SW480 (cell line): ENCODE results near the gene TOMM40L.
A peak's percentile ranks its signal among the peaks of the same experiment; 100 is the strongest.

Experiments used
- DNase-seq: peaks from one replicate; pipeline ENCODE4 v3.0.0-alpha.2; 2016; ENCODE audit warnings: low spot score

Gene TOMM40L

DNA sequence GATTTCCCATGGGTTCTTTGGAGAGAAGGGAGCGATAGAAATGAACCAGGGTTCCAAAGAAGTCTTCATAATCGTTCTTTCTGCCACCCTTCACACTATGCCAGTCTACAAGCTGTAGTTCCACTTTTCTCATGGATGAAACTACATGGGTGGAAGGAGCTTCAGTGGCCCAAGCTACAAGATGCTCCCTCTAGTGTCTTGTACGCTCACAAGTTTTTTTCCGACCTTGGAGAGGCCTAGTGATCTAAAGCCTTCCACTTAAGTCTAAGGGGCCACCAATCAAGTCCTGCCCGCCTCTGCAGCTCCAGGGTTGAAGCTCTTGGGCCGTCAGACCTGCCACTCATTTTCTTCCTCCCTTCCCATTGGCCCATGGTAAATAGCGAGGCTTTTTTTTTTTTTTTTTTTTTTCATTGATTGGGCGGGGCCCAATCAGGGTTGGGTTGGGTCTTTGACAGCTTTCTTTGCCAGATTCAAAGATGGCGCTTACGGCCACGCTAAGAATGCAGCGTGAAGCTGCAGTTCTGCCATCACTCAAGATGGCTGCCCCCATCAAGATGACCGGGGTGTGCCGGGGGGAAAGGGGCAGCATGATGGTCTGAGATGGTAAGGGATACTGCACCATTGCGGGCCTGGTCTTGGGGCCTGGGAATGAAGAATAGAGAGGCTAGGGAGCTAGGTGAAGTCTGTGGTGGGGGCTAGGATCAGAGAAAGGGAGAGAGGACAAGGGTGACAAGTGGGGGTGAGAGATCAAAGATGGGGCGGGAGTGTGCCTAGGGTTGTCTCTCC is at the start of gene TOMM40L:
Gene TOMM40L (plus strand): TSS at position 527 of the 786 bp plus-strand sequence. CDS start 430 bp downstream, outside the sequence.
- DNase-seq: peak; percentile 97

DNA sequence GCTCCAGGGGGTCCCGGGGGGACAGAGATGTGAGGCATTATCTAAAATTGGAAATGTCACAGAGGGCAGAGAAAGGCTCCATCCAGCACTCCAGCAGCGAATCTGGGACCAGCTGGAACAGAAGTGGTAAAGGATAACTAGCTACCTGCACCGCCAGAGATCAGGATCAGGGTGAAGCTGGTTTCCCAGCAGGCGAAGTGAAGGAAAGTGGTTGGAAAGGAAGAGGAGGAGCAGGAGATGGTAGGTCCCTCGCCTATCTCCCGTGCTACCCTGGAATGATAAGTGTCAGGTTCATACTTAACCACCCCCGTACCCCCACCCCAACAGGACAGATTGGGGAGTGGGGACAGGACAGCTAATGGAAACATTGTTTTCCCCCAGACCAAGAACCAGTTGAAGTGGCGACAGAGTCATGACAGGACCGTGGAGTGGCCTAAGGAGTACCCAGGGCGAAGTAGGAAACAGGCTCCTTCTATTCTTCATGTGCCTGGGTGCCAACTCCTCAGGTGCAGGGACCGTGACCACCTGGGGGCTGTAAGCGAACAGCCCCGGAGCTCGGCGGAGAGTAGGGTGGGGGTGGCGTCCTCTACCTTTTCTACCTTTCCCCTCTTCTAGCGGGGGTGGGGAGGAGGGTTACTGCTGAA is 49.3 kb upstream of the TOMM40L start:
- no peak for DNase-seq

GRCh38 chr1:161177112-161177935 is 48.5 kb upstream of the TOMM40L start, which contains the start of gene B4GALT3:
Gene B4GALT3, minus strand, starts transcription at chr1:161177507. Its CDS starts 1,447 bp downstream, at chr1:161176060.
- peak; percentile 92 for DNase-seq

DNA sequence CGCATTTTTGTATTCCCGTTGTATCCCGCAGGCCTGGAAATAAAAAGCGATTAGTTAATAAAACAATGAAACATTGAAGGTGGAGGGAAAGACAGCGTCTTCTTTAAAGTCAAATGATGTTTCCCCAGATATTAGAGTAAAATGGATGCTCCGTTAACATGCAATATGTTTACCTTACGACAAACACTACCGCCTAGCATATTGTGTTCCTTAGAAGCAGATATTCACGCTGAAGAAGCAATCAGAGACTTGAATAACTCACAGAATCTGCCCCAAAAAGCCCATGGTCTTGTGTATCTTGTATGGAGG is 48.0 kb upstream of the TOMM40L start:
- DNase-seq: no peak

DNA sequence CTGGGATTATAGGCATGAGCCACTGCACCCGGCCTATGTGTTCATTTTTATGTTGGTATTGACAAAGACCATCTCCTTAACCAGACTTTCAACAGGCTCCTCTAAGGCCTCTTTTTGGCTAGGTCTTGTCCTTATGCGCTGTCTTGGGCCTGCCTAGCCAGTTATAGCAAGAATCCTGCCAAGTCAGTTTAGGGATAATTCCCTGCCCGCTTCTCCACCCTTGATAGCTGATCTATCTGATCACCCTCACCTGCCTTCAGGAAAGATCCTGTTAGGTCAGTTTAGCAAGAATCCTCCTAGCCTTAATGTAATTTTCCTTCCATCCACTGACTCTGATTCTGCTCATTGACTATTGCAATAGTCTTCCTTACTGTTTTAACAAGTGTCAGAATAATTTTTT is 46.2 kb upstream of the TOMM40L start:
- DNase-seq: no peak

- no peak for DNase-seq
These were observed 45.2 kb upstream of the TOMM40L start for GRCh38 chr1:161180639-161181038.

DNA sequence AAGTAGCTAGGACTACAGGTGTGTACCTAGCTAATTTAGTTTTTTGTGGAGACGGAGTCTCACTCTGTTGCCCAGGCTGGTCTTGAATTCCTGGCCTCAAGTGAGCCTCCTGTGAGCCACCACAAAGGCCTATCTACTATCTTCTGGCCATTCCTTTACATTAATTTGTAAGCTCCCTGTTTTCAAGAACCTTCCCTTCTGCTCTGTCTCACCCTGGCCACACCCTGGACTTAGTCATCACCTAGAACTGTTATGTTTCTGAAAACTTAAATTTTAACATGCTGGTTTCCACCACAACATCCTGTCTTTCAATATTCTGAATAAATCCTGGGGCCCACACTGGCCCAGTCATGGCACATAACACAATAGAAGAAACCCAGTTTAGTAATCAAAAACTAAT is 43.6 kb upstream of the TOMM40L start:
- peak; percentile 40 for DNase-seq

- no peak for DNase-seq
These were observed 40.6 kb upstream of the TOMM40L start for GRCh38 chr1:161185282-161185682.

- no peak for DNase-seq
These were observed 40.0 kb upstream of the TOMM40L start for GRCh38 chr1:161185732-161186311.

DNA sequence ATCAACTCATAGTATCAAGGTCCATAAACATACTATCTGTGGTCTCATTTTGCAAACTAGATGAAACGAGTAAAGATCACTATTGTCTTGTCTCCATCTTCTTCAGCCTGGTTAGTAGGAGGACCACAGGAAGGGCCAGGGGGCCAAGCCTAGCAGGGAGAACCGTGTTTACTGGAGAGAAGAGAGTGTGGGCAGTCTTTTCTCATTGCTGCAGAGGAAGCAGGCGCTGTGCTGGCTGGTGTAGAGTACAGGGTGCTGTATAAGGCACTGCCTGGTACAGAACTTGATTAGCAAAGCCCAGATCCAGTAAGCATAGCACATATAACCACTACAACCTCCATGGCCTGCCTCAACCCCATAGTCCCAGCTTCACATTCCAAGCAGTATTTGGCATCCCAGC is 38.5 kb upstream of the TOMM40L start:
- no peak for DNase-seq

DNA sequence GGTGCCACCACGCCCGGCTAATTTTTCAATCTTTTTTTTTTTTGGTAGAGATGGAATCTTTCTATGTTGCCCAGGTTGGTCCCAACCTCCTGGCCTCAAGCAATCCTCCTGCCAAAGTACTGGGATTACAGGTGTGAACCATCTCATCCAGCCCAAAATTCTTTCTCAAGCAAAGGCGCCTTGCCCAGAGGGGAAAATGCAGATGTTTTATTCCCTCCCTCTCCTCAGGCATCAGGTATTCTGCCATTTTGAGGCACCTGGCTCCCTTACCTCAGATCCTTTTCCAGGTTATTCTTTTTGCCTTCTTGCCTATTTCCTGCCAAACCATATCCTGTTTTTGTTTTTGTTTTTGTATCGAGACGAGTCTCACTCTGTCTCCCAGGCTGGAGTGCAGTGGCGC is 37.5 kb upstream of the TOMM40L start:
- no peak for DNase-seq

DNA sequence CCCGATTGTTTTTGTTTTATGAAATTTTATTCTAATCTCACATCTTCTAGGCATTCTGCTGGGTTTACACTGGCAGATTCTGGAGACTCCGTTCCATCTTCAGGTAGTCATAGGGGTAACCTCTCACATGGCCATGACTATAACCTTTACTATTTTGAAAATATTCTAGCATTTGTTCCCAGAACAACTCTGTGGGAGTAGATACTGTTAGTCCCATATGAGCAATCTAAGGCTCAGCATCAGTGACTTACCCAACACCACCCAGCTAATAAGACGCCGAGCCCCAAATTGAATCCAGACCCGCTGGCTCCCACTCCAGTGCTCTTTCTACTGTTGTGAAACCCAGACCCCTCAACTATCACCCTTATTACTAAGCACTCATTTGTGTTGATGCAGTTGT is 36.8 kb upstream of the TOMM40L start:
- DNase-seq: no peak

GRCh38 chr1:161190962-161191521 is 34.8 kb upstream of the TOMM40L start:
- DNase-seq: no peak

GRCh38 chr1:161191971-161192370 is 33.9 kb upstream of the TOMM40L start:
- DNase-seq: no peak

GRCh38 chr1:161192476-161193465 is 33.1 kb upstream of the TOMM40L start:
- peak; percentile 62 for DNase-seq

DNA sequence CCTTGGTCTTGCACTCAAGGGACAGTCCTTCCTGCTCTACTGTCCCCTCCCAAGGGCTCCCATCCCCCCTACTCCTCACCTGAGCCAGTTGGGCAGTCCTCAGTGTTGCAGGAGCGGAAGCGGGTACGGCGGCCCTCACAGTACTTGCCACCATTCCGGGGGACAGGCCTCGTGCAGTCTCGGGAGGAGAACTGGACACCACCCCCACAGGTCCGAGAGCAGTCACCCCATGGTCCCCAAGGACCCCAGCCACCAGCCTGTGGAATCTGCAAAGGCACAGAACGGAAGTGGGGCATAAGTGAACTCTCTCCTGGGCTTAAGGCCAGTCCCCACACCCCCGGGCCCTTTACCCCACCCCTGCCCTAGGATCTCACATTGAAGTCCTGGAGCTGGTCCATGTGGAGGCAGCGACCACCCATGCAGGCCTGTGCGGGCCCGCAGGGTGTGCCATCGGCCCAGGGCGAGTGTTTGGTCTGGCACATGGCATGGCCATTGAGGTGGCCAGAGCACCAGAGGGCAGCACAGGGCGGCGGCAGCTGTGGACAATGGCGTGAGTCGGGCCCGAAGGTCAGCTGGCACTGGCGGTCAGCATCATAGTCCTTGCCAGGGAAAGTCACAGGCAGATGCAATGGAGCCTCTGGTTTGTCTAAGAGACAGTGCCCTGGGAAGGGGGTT is 32.2 kb upstream of the TOMM40L start:
- no peak for DNase-seq

DNA sequence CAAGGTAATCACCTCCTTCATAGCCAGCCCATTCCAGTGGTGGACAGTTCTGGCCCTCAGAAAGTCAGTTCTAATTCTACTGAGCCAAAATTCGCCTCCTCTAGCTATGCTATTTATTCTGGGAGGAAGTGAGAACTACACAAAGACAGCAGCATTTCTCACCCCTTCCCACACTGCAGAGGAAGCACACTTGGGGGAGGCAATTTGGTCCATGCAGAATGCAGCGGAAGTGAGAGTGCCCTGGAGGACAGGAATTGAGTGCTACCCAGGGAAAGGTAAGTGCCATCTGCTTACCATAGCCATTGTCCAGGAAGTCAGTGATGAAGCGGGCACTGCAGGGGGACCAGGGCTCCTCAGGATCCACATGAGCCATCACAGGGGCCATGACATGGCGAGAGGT is 30.7 kb upstream of the TOMM40L start:
- no peak for DNase-seq

GRCh38 chr1:161196111-161196510 is 29.7 kb upstream of the TOMM40L start:
- no peak for DNase-seq

DNA sequence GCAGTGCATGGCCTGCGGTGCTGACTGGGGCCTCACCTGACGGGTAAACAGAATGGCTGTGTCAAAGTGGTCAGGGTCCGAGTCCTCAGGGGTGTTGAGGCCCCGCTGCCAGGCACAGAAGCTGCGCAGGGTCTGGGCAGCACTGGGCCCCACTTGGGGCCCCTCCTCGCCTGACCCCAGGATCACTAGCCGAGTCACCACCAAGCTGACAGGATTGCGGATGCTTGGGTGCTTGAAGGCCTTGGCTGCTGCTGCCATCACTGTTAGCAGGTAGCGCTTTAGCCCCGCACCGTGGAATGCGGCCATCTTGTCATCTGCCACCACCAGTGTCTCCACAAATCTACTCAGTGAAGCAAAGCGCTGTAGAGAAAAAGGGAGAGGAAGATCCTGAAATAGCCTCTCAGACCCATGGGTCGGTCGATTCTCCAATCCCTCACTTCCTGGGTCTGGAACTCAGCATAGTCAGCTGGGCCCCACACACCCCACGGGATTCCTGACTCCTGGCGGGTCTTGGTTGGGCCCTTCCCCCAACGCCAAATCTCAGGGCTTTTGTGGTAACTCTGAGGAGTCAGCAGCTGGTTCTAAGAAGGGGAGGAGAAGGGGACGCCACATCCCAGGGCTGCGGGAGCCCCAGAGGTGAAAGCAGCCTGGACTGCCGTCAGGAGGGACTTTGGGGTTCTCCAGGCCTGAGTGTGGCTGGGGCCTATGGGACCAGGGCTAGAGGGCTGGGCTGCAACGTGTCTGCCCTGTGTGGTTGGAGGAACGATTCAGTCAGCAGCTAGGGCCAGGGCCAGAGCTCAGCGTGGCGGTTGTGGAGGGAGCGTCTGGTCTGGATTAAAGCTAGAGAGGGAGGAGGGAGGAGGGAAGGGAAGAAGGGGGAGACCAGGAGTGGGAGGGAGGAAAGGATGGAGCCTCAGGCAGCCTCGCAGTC is 29.1 kb upstream of the TOMM40L start:
- DNase-seq: no peak
